Measurements from ENCODE around the gene KCMF1.

DNA sequence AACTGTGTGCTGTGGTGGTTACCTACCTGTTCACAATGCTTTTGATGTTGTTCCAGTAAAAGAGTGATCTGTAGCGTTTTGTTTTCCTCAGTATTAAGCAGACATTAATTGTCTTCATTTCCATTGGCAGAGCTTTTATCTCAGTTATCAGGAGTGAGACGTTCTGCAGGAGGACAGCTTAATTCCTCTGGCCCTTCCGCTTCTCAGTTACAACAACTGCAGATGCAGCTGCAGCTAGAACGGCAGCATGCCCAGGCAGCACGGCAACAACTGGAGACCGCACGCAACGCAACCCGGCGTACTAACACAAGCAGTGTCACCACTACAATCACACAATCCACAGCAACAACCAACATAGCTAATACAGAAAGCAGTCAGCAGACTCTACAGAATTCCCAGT, 78.3 kb downstream of the KCMF1 start:
- TF ChIP-seq TAF1 (CRISPR knock-in tag; IDR thresholded peaks at IDR 0.05): no peak
- TF ChIP-seq ZNF510 (CRISPR knock-in tag; IDR thresholded peaks at IDR 0.05; ENCODE audit: low read depth): no peak
